ENCODE measurements around the gene LRRC9. TPM values are rescaled to one million over a fixed set of nuclear protein-coding genes. Genes with fewer than 3 reads are reported as not detected.
"Not testable (repeated sequence)": the region's sequence is repeated elsewhere in the genome, so short reads cannot be mapped to it uniquely, and the experiment has no call there.

The LRRC9 gene
- total RNA-seq, 1 experiment from 2014 or later = not detected

GRCh38 chr14:59920378-59920683, 387 bp downstream of the LRRC9 start:
- Histone ChIP-seq H3K4me3 (no peak overlapping the region), H3K9me3 (replicated peaks) (no peaks in the 10 kb centered on the region)
- DNase-seq (ENCODE audit: low read depth in 1 of 2, low spot score in 2 of 2) = no peak

GRCh38 chr14:59925797-59926196, 5.9 kb downstream of the LRRC9 start:
- DNase-seq (ENCODE audit: low read depth in 1 of 2, low spot score in 2 of 2) = no peak

More at GRCh38 chr14:59920378-59920683, 387 bp downstream of the LRRC9 start:
- peaks cover 27% of the 10 kb centered on the region for H3K27me3 ChIP-seq (replicated peaks)
- H3K4me1 ChIP-seq (replicated peaks) = no peaks in the 10 kb centered on the region; the same call in 1 of the 2 replicates
- no peaks in the 10 kb centered on the region for H3K36me3 ChIP-seq
- H3K27ac ChIP-seq = no peak overlapping the region

GRCh38 chr14:59926534-59926933, 6.6 kb downstream of the LRRC9 start:
- Histone ChIP-seq H3K4me3 (no peak overlapping the region), H3K27ac (no peak overlapping the region), H3K36me3 (no peaks in the 10 kb centered on the region), H3K9me3 (replicated peaks) (no peaks in the 10 kb centered on the region), H3K4me1 (replicated peaks) (no peaks in the 10 kb centered on the region), H3K27me3 (replicated peaks) (no peaks in the 10 kb centered on the region)
- DNase-seq (ENCODE audit: low read depth in 1 of 2, low spot score in 2 of 2) = no peak

More at GRCh38 chr14:59925797-59926196, 5.9 kb downstream of the LRRC9 start:
- Histone ChIP-seq H3K27me3 (replicated peaks) (peaks cover 3% of the 10 kb centered on the region; the same call in 1 of the 2 replicates), H3K9me3 (replicated peaks) (no peaks in the 10 kb centered on the region), H3K4me1 (replicated peaks) (no peaks in the 10 kb centered on the region), H3K36me3 (no peaks in the 10 kb centered on the region), H3K4me3 (no peak overlapping the region), H3K27ac (no peak overlapping the region)

- Histone ChIP-seq H3K27ac (no peak overlapping the region), H3K9me3 (replicated peaks) (no peaks in the 10 kb centered on the region), H3K27me3 (replicated peaks) (no peaks in the 10 kb centered on the region), H3K4me1 (replicated peaks) (no peaks in the 10 kb centered on the region), H3K4me3 (no peak overlapping the region), H3K36me3 (no peaks in the 10 kb centered on the region)
- no peak for DNase-seq (ENCODE audit: low read depth in 1 of 2, low spot score in 2 of 2)
These were observed 11.3 kb downstream of the LRRC9 start for GRCh38 chr14:59931237-59931636.

DNA sequence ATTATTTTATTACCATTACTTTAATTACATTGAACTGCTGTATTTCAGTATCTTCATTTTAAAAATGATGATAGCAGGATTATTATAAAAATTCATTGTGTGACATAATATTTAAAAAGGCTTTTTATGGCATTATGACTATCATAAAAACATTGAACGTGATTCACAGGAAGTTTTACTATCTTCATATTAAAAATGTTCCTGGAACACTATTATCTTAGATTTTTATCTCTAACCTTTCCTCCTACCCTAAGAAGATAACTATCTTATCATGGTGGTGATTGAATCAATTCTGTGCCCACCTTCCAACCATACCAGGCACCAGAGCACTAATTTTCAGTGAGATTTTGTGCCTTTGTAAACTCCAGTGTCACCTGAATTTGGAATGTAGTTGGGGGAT, 16.2 kb downstream of the LRRC9 start:
- DNase-seq (ENCODE audit: low read depth in 1 of 2, low spot score in 2 of 2) = no peak
- Histone ChIP-seq H3K4me1 (replicated peaks) (no peaks in the 10 kb centered on the region), H3K36me3 (no peaks in the 10 kb centered on the region), H3K27me3 (replicated peaks) (no peaks in the 10 kb centered on the region), H3K27ac (no peak overlapping the region), H3K9me3 (replicated peaks) (no peaks in the 10 kb centered on the region), H3K4me3 (no peak overlapping the region)

DNA sequence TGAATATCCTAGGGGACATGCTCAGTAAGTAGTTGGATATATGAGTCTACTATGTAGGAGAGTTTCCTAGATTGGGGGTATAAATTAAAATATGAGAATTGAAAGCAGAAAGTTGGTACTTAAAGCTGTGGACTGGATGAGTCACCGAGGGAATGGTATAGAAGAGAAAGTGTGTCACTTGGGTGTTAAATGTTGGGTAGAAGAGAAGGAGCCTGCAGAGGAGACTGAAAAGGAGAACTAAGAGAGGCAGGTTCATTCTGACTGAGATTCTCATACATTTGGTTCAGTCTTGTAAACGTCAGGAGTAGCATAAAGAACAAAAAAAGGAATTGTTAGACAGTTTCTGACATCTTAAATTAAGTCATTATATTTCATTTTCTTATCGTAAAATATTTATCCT, 19.9 kb downstream of the LRRC9 start:
- H3K9me3 ChIP-seq (replicated peaks) = no peaks in the 10 kb centered on the region

GRCh38 chr14:59942296-59942862, 22.4 kb downstream of the LRRC9 start:
- DNase-seq (ENCODE audit: low read depth in 1 of 2, low spot score in 2 of 2); H3K36me3 ChIP-seq; H3K4me3 ChIP-seq; H3K4me1 ChIP-seq (replicated peaks); H3K27ac ChIP-seq; H3K27me3 ChIP-seq (replicated peaks); H3K9me3 ChIP-seq (replicated peaks): not testable (repeated sequence)

More for the DNA sequence above, 19.9 kb downstream of the LRRC9 start:
- Histone ChIP-seq H3K27me3 (replicated peaks) (no peaks in the 10 kb centered on the region), H3K4me3 (no peak overlapping the region), H3K4me1 (replicated peaks) (no peaks in the 10 kb centered on the region), H3K27ac (no peak overlapping the region), H3K36me3 (no peaks in the 10 kb centered on the region)
- DNase-seq (ENCODE audit: low read depth in 1 of 2, low spot score in 2 of 2) = no peak

DNA sequence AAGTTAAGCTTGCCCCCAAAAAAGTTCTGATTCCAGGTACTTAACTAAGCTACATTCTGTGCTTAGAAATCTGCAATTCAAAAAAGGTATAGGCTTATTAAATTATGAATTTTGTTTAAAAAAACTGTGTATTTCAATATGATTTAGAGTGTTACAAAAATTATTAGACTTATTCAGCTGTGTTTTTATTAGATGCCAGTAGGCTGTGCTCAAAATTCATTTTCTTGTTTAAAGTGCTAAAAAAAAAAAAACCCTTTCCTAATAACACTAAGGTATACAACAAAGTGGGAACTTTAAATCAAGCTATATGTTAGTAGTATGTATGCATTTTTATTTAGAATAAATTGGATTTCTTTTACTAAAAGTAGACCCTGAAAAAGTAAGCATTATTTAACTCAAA, 25.0 kb downstream of the LRRC9 start:
- Histone ChIP-seq H3K9me3 (replicated peaks) (no peaks in the 10 kb centered on the region), H3K36me3 (no peaks in the 10 kb centered on the region), H3K27ac (no peak overlapping the region), H3K4me3 (no peak overlapping the region), H3K27me3 (replicated peaks) (no peaks in the 10 kb centered on the region), H3K4me1 (replicated peaks) (no peaks in the 10 kb centered on the region)
- DNase-seq (ENCODE audit: low read depth in 1 of 2, low spot score in 2 of 2) = no peak

- H3K27ac ChIP-seq; H3K9me3 ChIP-seq (replicated peaks); DNase-seq (ENCODE audit: low read depth in 1 of 2, low spot score in 2 of 2); H3K4me1 ChIP-seq (replicated peaks); H3K36me3 ChIP-seq; H3K27me3 ChIP-seq (replicated peaks); H3K4me3 ChIP-seq: not testable (repeated sequence)
These were observed 32.2 kb downstream of the LRRC9 start for GRCh38 chr14:59952141-59952540.

- not testable (repeated sequence) for H3K9me3 ChIP-seq (replicated peaks); H3K36me3 ChIP-seq; H3K4me1 ChIP-seq (replicated peaks); H3K4me3 ChIP-seq; H3K27ac ChIP-seq; DNase-seq (ENCODE audit: low read depth in 1 of 2, low spot score in 2 of 2); H3K27me3 ChIP-seq (replicated peaks)
These were observed 37.9 kb downstream of the LRRC9 start for GRCh38 chr14:59957890-59958289.

DNA sequence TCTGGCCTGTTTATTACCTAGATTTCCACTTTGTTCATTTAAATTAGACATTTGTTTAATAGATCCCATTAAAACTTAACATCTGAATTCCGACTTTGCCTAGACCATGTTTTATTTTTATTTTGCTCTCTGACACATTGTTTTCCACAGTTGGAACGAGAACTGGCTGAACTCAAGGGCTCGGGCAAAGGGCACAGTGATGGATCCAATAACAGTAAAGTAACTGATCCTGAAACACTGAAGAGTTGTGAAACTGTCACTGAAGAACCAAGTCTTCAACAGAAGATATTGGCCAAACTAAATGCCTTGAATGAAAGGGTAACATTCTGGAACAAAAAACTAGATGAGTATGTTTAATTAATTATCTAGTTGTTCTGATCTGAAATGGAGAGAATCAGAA, 39.7 kb downstream of the LRRC9 start:
- H3K27ac ChIP-seq = no peak overlapping the region
- peaks cover 9% of the 10 kb centered on the region for H3K4me1 ChIP-seq (replicated peaks)
- DNase-seq (ENCODE audit: low read depth in 1 of 2, low spot score in 2 of 2) = no peak
- H3K36me3 ChIP-seq = no peaks in the 10 kb centered on the region
- no peaks in the 10 kb centered on the region for H3K9me3 ChIP-seq (replicated peaks)
- H3K27me3 ChIP-seq (replicated peaks) = no peaks in the 10 kb centered on the region; the same call in 1 of the 2 replicates
- no peak overlapping the region for H3K4me3 ChIP-seq

GRCh38 chr14:59961518-59962062, 41.6 kb downstream of the LRRC9 start:
- peaks cover 17% of the 10 kb centered on the region for H3K4me1 ChIP-seq (replicated peaks)
- no peak for DNase-seq (ENCODE audit: low read depth in 1 of 2, low spot score in 2 of 2)
- H3K27me3 ChIP-seq (replicated peaks) = no peaks in the 10 kb centered on the region; the same call in 1 of the 2 replicates
- H3K27ac ChIP-seq = no peak overlapping the region
- H3K36me3 ChIP-seq = no peaks in the 10 kb centered on the region
- no peaks in the 10 kb centered on the region for H3K9me3 ChIP-seq (replicated peaks)
- no peak overlapping the region for H3K4me3 ChIP-seq

DNA sequence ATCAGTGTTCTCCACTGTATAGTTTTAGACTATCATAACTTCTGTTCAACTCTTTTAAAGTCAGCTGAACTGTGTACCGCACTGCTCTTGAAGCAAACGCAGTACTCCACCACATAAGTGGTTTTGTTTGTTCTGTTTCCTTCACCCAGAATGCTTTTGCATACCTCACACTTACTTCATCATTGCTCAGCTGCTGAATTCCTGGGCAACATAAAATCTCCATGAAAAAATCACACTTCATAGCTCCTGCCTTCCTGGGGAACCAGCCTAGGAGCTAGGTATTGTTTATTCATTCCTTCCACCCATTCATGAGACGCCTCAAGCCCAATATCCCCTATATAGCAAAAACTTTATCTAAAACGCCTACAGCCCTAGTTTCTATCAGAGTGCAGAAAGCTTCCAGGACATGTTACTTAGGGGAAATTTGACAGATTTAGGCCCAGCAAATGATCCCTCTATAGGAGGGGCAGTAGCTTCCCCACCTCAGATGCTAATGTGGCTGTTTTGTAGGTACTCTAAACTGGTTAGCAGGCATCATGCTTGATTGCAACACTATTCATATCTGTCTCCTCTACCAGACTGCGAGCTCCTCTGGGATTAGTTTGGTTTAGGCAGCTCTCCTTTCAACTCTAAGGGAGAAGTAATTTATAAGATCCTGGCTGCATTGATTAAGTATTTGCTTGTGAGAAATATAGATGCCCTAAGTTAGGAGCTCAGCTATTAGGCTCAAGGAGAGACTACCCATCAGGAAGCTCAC, 44.5 kb downstream of the LRRC9 start:
- Histone ChIP-seq H3K27me3 (replicated peaks) (no peaks in the 10 kb centered on the region; the same call in 1 of the 2 replicates), H3K27ac (no peak overlapping the region), H3K36me3 (no peaks in the 10 kb centered on the region), H3K4me3 (no peak overlapping the region; the same call in 1 of the 2 replicates), H3K4me1 (replicated peaks) (peaks cover 24% of the 10 kb centered on the region), H3K9me3 (replicated peaks) (no peaks in the 10 kb centered on the region)
- DNase-seq (ENCODE audit: low read depth in 1 of 2, low spot score in 2 of 2) = peak in 1 of 2 experiments; percentile 6

DNA sequence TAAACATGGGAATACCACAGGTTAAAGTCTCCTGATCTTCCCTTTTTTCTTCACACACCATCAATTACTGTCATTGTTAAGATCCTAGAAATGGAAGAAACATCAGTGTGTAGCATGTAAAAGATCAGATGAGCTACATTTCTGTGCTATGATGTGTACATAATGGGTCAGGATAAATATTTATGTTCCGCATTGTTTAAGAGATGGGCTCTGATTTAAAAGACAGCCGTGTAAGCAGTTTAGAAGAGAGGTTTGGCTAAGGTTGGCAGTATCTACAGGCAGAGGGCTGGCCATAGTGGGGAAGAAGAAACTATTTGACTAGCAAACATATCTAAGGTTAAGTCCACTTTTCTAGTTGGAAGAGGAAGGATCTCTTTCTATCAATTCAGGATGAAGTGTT, 49.4 kb downstream of the LRRC9 start:
- Histone ChIP-seq H3K4me1 (replicated peaks) (peaks cover 25% of the 10 kb centered on the region), H3K4me3 (no peak overlapping the region), H3K36me3 (no peaks in the 10 kb centered on the region), H3K27me3 (replicated peaks) (no peaks in the 10 kb centered on the region), H3K27ac (no peak overlapping the region), H3K9me3 (replicated peaks) (no peaks in the 10 kb centered on the region)
- DNase-seq (ENCODE audit: low read depth in 1 of 2, low spot score in 2 of 2) = peak in 1 of 2 experiments; percentile 71
